H9 (cell line): ENCODE results near the gene MUC4. TPM values are rescaled to one million over a fixed set of nuclear protein-coding genes. Genes with fewer than 3 reads are reported as not detected.
"Not testable (repeated sequence)": the region's sequence is repeated elsewhere in the genome, so short reads cannot be mapped to it uniquely, and the experiment has no call there.

ENCODE experiments used
- DNase-seq: peaks from one replicate; pipeline ENCODE4 v3.0.0-alpha.2; 2017
- H2AFZ ChIP-seq: one replicate; pipeline ENCODE4 v1.6.1; 2013; ENCODE audit warnings: mild to moderate bottlenecking, low read length, control low read depth, moderate library complexity
- H2AK5ac ChIP-seq: 2 replicates; pipeline ENCODE4 v1.6.1; 2013; ENCODE audit warnings: low read length, control low read depth, mixed read lengths; ENCODE audit not compliant: insufficient read length
- H2BK120ac ChIP-seq: one replicate; pipeline ENCODE4 v1.6.1; 2013; ENCODE audit warnings: low read depth, mild to moderate bottlenecking, low read length, control low read depth, inconsistent platforms; ENCODE audit not compliant: poor library complexity, severe bottlenecking
- H2BK12ac ChIP-seq: 2 replicates; pipeline ENCODE4 v1.6.1; 2013; ENCODE audit warnings: low read length, control low read depth, mixed read lengths, low read depth; ENCODE audit not compliant: insufficient read length
- H2BK15ac ChIP-seq: 2 replicates; pipeline ENCODE4 v1.6.1; 2013; ENCODE audit warnings: low read depth, low read length, control low read depth
- H2BK20ac ChIP-seq: one replicate; pipeline ENCODE4 v1.6.1; 2013; ENCODE audit warnings: low read depth, mild to moderate bottlenecking, low read length, control low read depth, inconsistent platforms; ENCODE audit not compliant: poor library complexity, severe bottlenecking
- H2BK5ac ChIP-seq: 2 replicates; pipeline ENCODE4 v1.6.1; 2013; ENCODE audit warnings: low read length, control low read depth, mixed read lengths; ENCODE audit not compliant: insufficient read length
- H3K14ac ChIP-seq: 2 replicates; pipeline ENCODE4 v1.6.1; 2013; ENCODE audit warnings: low read length, control low read depth; ENCODE audit not compliant: insufficient read depth
- H3K18ac ChIP-seq: 2 replicates; pipeline ENCODE4 v1.6.1; 2013; ENCODE audit warnings: low read depth, mild to moderate bottlenecking, mixed read lengths, low read length, control low read depth; ENCODE audit not compliant: insufficient read length
- H3K23ac ChIP-seq: 2 replicates; pipeline ENCODE4 v1.6.1; 2013; ENCODE audit warnings: low read length, control low read depth, mixed read lengths, low read depth; ENCODE audit not compliant: insufficient read length
- H3K23me2 ChIP-seq: 2 replicates; pipeline ENCODE4 v1.6.1; 2013; ENCODE audit warnings: low read depth, mild to moderate bottlenecking, mixed read lengths, low read length, control low read depth; ENCODE audit not compliant: insufficient read length, poor library complexity, severe bottlenecking
- H3K27ac ChIP-seq: 2 replicates; pipeline ENCODE4 v1.5.1; 2013; ENCODE audit warnings: low read length, control low read depth, mixed read lengths, low read depth; ENCODE audit not compliant: insufficient read length
- H3K27me3 ChIP-seq: 2 replicates; pipeline ENCODE4 v1.6.1; 2013; ENCODE audit warnings: low read length, control low read depth, inconsistent platforms; ENCODE audit not compliant: insufficient read depth
- H3K4ac ChIP-seq: 2 replicates; pipeline ENCODE4 v1.6.1; 2013; ENCODE audit warnings: low read depth, mild to moderate bottlenecking, control low read depth, inconsistent platforms, low read length, moderate library complexity
- H3K4me1 ChIP-seq: 2 replicates; pipeline ENCODE4 v1.6.1; 2013; ENCODE audit warnings: low read length, control low read depth, inconsistent platforms; ENCODE audit not compliant: insufficient read depth
- H3K4me2 ChIP-seq: 2 replicates; pipeline ENCODE4 v1.6.1; 2013; ENCODE audit warnings: low read length, control low read depth, mixed read lengths; ENCODE audit not compliant: insufficient read length, insufficient read depth
- H3K56ac ChIP-seq: 2 replicates; pipeline ENCODE4 v1.6.1; 2013; ENCODE audit warnings: low read depth, mild to moderate bottlenecking, mixed read lengths, low read length, control low read depth; ENCODE audit not compliant: insufficient read length
- H3K79me1 ChIP-seq: 2 replicates; pipeline ENCODE4 v1.6.1; 2013; ENCODE audit warnings: low read depth, mild to moderate bottlenecking, moderate library complexity, low read length, control low read depth, inconsistent platforms; ENCODE audit not compliant: insufficient read depth, poor library complexity, severe bottlenecking
- H3K79me2 ChIP-seq: 2 replicates; pipeline ENCODE4 v1.6.1; 2013; ENCODE audit warnings: low read length, control low read depth, inconsistent platforms; ENCODE audit not compliant: insufficient read depth
- H3K9ac ChIP-seq: 2 replicates; pipeline ENCODE4 v1.6.1; 2013; ENCODE audit warnings: low read length, control low read depth, mixed read lengths; ENCODE audit not compliant: insufficient read length; ENCODE audit errors: extremely low read depth
- H3K9me3 ChIP-seq: one replicate; pipeline ENCODE4 v1.6.1; 2013; ENCODE audit warnings: low read depth, low read length, inconsistent platforms; ENCODE audit not compliant: control insufficient read depth
- H3T11ph ChIP-seq: one replicate; pipeline ENCODE4 v1.6.1; 2013; ENCODE audit warnings: mild to moderate bottlenecking, low read length, control low read depth, inconsistent platforms
- H4K20me1 ChIP-seq: one replicate; pipeline ENCODE4 v1.6.1; 2013; ENCODE audit not compliant: control insufficient read depth, insufficient read length, insufficient read depth
- H4K5ac ChIP-seq: 2 replicates; pipeline ENCODE4 v1.6.1; 2013; ENCODE audit warnings: low read depth, mild to moderate bottlenecking, mixed read lengths, low read length, control low read depth; ENCODE audit not compliant: insufficient read length
- H4K8ac ChIP-seq: replicated peaks from 2 replicates; pipeline ENCODE4 v1.6.1; 2013; ENCODE audit warnings: low read length, control low read depth, mixed read lengths, low read depth; ENCODE audit not compliant: insufficient read length
- H4K91ac ChIP-seq: 2 replicates; pipeline ENCODE4 v1.6.1; 2013; ENCODE audit warnings: low read depth, mild to moderate bottlenecking, moderate library complexity, mixed read lengths, low read length, control low read depth; ENCODE audit not compliant: insufficient read length
- H3K27ac Mint-ChIP-seq, 3 experiments: 2 replicates in 2 of 3; 3 replicates in 1 of 3; pipeline ENCODE4 v1.8.0; 2020 to 2021; ENCODE audit warnings: mixed read lengths in 3 of 3, mild to moderate bottlenecking in 1 of 3, moderate library complexity in 1 of 3
- H3K27me3 Mint-ChIP-seq: 2 replicates; pipeline ENCODE4 v1.8.0; 2021; ENCODE audit warnings: low read depth, mild to moderate bottlenecking, moderate library complexity, mixed read lengths
- H3K36me3 Mint-ChIP-seq, 3 experiments: 2 replicates in 2 of 3; 3 replicates in 1 of 3; pipeline ENCODE4 v1.8.0; 2020 to 2021; ENCODE audit warnings: low read depth in 3 of 3, mixed read lengths in 3 of 3; ENCODE audit not compliant: insufficient read depth in 1 of 3
- H3K4me1 Mint-ChIP-seq, 2 experiments: 2 replicates each; pipeline ENCODE4 v1.8.0; 2020; ENCODE audit warnings: mixed read lengths in 2 of 2
- H3K4me3 Mint-ChIP-seq, 2 experiments: 2 replicates in 1 of 2; 3 replicates in 1 of 2; pipeline ENCODE4 v1.8.0; 2020 to 2021; ENCODE audit warnings: mild to moderate bottlenecking in 2 of 2, mixed read lengths in 2 of 2, moderate library complexity in 1 of 2
- H3K9me3 Mint-ChIP-seq, 2 experiments: 2 replicates in 1 of 2; 3 replicates in 1 of 2; pipeline ENCODE4 v1.8.0; 2020; ENCODE audit warnings: mild to moderate bottlenecking in 2 of 2, mixed read lengths in 2 of 2, moderate library complexity in 1 of 2
- WGBS: extraction: QIAGEN DNeasy Blood & Tissue Kit; methylation state at CpG from one replicate; pipeline ENCODE4 v1.1.7; 2013; ENCODE audit warnings: missing lambda C conversion rate, low lambda C conversion rate, mixed read lengths; ENCODE audit not compliant: insufficient read length; ENCODE audit errors: extremely low coverage; 5-methylcytosine and 5-hydroxymethylcytosine counted together
- total RNA-seq: library from RNA; stranded (reverse); gene quantifications from 2 replicates; pipeline ENCODE4 v1.2.1, GENCODE V29; 2021
- TF ChIP-seq, protein P1 (sequence below): fragments of 200-600 bp; sonication (generic); conservative IDR thresholded peaks from 3 replicates; pipeline ENCODE4 v1.8.0; 2021; ENCODE audit warnings: antibody characterized with exemption, mild to moderate bottlenecking

MUC4 gene
- total RNA-seq, 1 experiment from 2014 or later, result 1.2 TPM

- no peaks in the 10 kb centered on the region for H3K27me3 ChIP-seq
- H2BK12ac ChIP-seq, result no peak overlapping the region
- no CpG with 5 or more reads among the region's 6 CpGs for WGBS
- no peaks in the 10 kb centered on the region for H3K23me2 ChIP-seq
- H4K8ac ChIP-seq, result no peak overlapping the region
- Mint-ChIP-seq H3K36me3 (peaks cover 0 to 11% (median 5%) of the 10 kb centered on the region in 3 experiments; a peak in 4 of 7 replicates), H3K4me3 (no peak overlapping the region; a peak in 1 of 5 replicates), H3K9me3 (peaks cover 6 to 7% of the 10 kb centered on the region in 2 experiments), H3K27ac (no peak overlapping the region), H3K4me1 (peaks cover 26 to 27% of the 10 kb centered on the region in 2 experiments), H3K27me3 (peaks cover 49% of the 10 kb centered on the region)
- no peak overlapping the region for H4K91ac ChIP-seq
- no peak overlapping the region for H2BK15ac ChIP-seq
- no peak overlapping the region for H2BK5ac ChIP-seq
- peaks cover 6% of the 10 kb centered on the region; the same call in 1 of the 2 replicates for H3K4me1 ChIP-seq
- no peaks in the 10 kb centered on the region for H3K79me2 ChIP-seq
- H3K23ac ChIP-seq, result no peak overlapping the region
- no peak overlapping the region for H3T11ph ChIP-seq
- no peak overlapping the region for H2AK5ac ChIP-seq
- no peak overlapping the region for H3K9ac ChIP-seq
- no peak overlapping the region for H3K56ac ChIP-seq
- no peak overlapping the region for H3K18ac ChIP-seq
- H3K4me2 ChIP-seq, result no peak overlapping the region
- no peak overlapping the region for H2BK120ac ChIP-seq
- H4K20me1 ChIP-seq, result peaks cover 2% of the 10 kb centered on the region
- TF ChIP-seq, protein P1, sequence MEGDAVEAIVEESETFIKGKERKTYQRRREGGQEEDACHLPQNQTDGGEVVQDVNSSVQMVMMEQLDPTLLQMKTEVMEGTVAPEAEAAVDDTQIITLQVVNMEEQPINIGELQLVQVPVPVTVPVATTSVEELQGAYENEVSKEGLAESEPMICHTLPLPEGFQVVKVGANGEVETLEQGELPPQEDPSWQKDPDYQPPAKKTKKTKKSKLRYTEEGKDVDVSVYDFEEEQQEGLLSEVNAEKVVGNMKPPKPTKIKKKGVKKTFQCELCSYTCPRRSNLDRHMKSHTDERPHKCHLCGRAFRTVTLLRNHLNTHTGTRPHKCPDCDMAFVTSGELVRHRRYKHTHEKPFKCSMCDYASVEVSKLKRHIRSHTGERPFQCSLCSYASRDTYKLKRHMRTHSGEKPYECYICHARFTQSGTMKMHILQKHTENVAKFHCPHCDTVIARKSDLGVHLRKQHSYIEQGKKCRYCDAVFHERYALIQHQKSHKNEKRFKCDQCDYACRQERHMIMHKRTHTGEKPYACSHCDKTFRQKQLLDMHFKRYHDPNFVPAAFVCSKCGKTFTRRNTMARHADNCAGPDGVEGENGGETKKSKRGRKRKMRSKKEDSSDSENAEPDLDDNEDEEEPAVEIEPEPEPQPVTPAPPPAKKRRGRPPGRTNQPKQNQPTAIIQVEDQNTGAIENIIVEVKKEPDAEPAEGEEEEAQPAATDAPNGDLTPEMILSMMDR, result no peak
- no peak overlapping the region for H2AFZ ChIP-seq
- H2BK20ac ChIP-seq, result no peak overlapping the region
- H3K27ac ChIP-seq, result no peak overlapping the region
- no peak overlapping the region for H3K14ac ChIP-seq
- H3K79me1 ChIP-seq, result no peaks in the 10 kb centered on the region
- H3K9me3 ChIP-seq, result no peaks in the 10 kb centered on the region
- H3K4ac ChIP-seq, result no peak overlapping the region
- no peak overlapping the region for H4K5ac ChIP-seq
- DNase-seq, result no peak
Measured at GRCh38 chr3:195714380-195715011, 97.2 kb downstream of the MUC4 start.

DNA sequence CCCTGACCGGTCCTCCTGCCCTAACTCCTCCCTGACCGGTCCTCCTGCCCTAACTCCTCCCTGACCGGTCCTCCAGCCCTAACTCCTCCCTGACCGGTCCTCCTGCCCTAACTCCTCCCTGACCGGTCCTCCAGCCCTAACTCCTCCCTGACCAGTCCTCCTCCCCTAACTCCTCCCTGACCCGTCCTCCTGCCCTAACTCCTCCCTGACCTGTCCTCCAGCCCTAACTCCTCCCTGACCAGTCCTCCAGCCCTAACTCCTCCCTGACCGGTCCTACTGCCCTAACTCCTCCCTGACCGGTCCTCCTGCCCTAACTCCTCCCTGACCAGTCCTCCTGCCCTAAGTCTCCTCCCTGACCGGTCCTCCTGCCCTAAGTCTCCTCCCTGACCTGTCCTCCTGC lies 98.6 kb downstream of the MUC4 start:
- Mint-ChIP-seq H3K36me3 (peaks cover 0 to 11% (median 5%) of the 10 kb centered on the region in 3 experiments; a peak in 4 of 7 replicates), H3K4me1 (peaks cover 14% of the 10 kb centered on the region in 2 experiments), H3K27me3 (peaks cover 59% of the 10 kb centered on the region)
- H3K79me2 ChIP-seq, H3K14ac ChIP-seq, H3K18ac ChIP-seq, H2BK5ac ChIP-seq, H3K9me3 ChIP-seq, H4K8ac ChIP-seq, H3K56ac ChIP-seq, H4K91ac ChIP-seq, H3K4me3 Mint-ChIP-seq, H4K5ac ChIP-seq, H3K23ac ChIP-seq, H3K23me2 ChIP-seq, H3K27ac ChIP-seq, H3T11ph ChIP-seq, H3K4me2 ChIP-seq, H3K4me1 ChIP-seq, H2AFZ ChIP-seq, H2BK120ac ChIP-seq, H3K27me3 ChIP-seq, H2BK12ac ChIP-seq, H3K9me3 Mint-ChIP-seq, H4K20me1 ChIP-seq, H2BK20ac ChIP-seq, H3K79me1 ChIP-seq, H3K27ac Mint-ChIP-seq, H2BK15ac ChIP-seq, H2AK5ac ChIP-seq, H3K4ac ChIP-seq, DNase-seq, H3K9ac ChIP-seq: not testable (repeated sequence)
- WGBS, result no CpG with 5 or more reads among the region's 9 CpGs
